HG03280 (cell line): ENCODE results near the gene XRCC1.
"Not testable (repeated sequence)": the region's sequence is repeated elsewhere in the genome, so short reads cannot be mapped to it uniquely, and the experiment has no call there.

ENCODE experiments used
- ATAC-seq: cut with Tn5 transposase; IDR thresholded peaks from one replicate; pipeline ENCODE4 v1.9.1; 2021; ENCODE audit warnings: mild to moderate bottlenecking, moderate library complexity; ENCODE audit not compliant: unreplicated experiment

XRCC1 gene

GRCh38 chr19:43575156-43575950, at the start of gene XRCC1, which contains the start of gene PINLYP:
TSS of gene XRCC1 (minus strand) at chr19:43575527. CDS start at chr19:43575458, 69 bp downstream.
TSS of gene PINLYP (plus strand) at chr19:43575801. CDS start at chr19:43577192, 1,391 bp downstream.
- ATAC-seq: peak; percentile 98

- ATAC-seq: no peak
Measured at GRCh38 chr19:43624933-43625332, 49.6 kb upstream of the XRCC1 start.

GRCh38 chr19:43623889-43624670, 48.8 kb upstream of the XRCC1 start:
- ATAC-seq: no peak

- ATAC-seq: no peak
Measured at GRCh38 chr19:43622956-43623355, 47.6 kb upstream of the XRCC1 start.

GRCh38 chr19:43622070-43622469, 46.7 kb upstream of the XRCC1 start:
- no peak for ATAC-seq

- no peak for ATAC-seq
Measured at GRCh38 chr19:43620061-43621001, 45.0 kb upstream of the XRCC1 start.

GRCh38 chr19:43619262-43620060, 44.1 kb upstream of the XRCC1 start, which contains the start of gene ZNF428:
TSS of gene ZNF428 (minus strand) at chr19:43619629. CDS start at chr19:43614304, 5,325 bp downstream.
- peak; percentile 81 for ATAC-seq

- ATAC-seq: peak; percentile 15
Measured at GRCh38 chr19:43618921-43619261, 43.6 kb upstream of the XRCC1 start.

- ATAC-seq: no peak
Measured at GRCh38 chr19:43616954-43617353, 41.6 kb upstream of the XRCC1 start.

GRCh38 chr19:43616306-43616705, 41.0 kb upstream of the XRCC1 start:
- ATAC-seq: no peak

GRCh38 chr19:43612374-43612773, 37.0 kb upstream of the XRCC1 start:
- ATAC-seq: no peak

GRCh38 chr19:43611788-43612187, 36.5 kb upstream of the XRCC1 start, which contains the start of gene SRRM5:
TSS of gene SRRM5 (plus strand) at chr19:43612088. CDS start at chr19:43612122, 34 bp downstream.
- no peak for ATAC-seq

- no peak for ATAC-seq
Measured at GRCh38 chr19:43610493-43610892, 35.2 kb upstream of the XRCC1 start.

- no peak for ATAC-seq
Measured at GRCh38 chr19:43609872-43610271, 34.5 kb upstream of the XRCC1 start.

GRCh38 chr19:43607238-43608205, 32.2 kb upstream of the XRCC1 start:
- no peak for ATAC-seq

GRCh38 chr19:43606569-43607229, 31.4 kb upstream of the XRCC1 start:
- ATAC-seq: no peak

GRCh38 chr19:43605875-43606568, 30.7 kb upstream of the XRCC1 start:
- no peak for ATAC-seq

GRCh38 chr19:43600326-43600725, 25.0 kb upstream of the XRCC1 start:
- ATAC-seq: not testable (repeated sequence)
